Transverse colon (tissue), 4 donors: Measurements from ENCODE around the gene MESD. TPM values are rescaled to one million over a fixed set of nuclear protein-coding genes. Genes with fewer than 3 reads are reported as not detected.

Experiments used
- DNase-seq: peaks from one replicate; pipeline ENCODE4 v3.0.0-alpha.2; 2019
- H3K27ac ChIP-seq, 4 donors: fragments of 200-600 bp; sonication (generic); 2 replicates each; pipeline ENCODE4 v1.5.1; 2016 to 2018; ENCODE audit warnings: inconsistent platforms in 4 of 4
- H3K27me3 ChIP-seq: fragments of 200-600 bp; sonication (generic); 2 replicates; pipeline ENCODE4 v1.5.1; 2017; ENCODE audit warnings: inconsistent platforms
- H3K36me3 ChIP-seq, 4 donors: fragments of 200-600 bp; sonication (generic); 2 replicates each; pipeline ENCODE4 v1.5.1; 2017 to 2019; ENCODE audit warnings: inconsistent platforms in 4 of 4
- H3K4me1 ChIP-seq, 4 donors: fragments of 200-600 bp; sonication (generic); 2 replicates each; pipeline ENCODE4 v1.5.1; 2017 to 2020; ENCODE audit warnings: inconsistent platforms in 4 of 4
- H3K4me3 ChIP-seq, 4 donors: fragments of 200-600 bp; sonication (generic); 1 replicate in 1 of 4; 2 replicates in 3 of 4; pipeline versions ENCODE4 v1.5.1 to v1.6.1; 2017 to 2019; ENCODE audit warnings: inconsistent platforms in 4 of 4
- H3K9me3 ChIP-seq, 2 donors: fragments of 200-600 bp; sonication (generic); 2 replicates each; pipeline ENCODE4 v1.5.1; 2017 to 2019; ENCODE audit warnings: inconsistent platforms in 2 of 2
- CTCF ChIP-seq, 5 experiments: fragments of 200-600 bp in 3 of 5; fragments of 450-650 bp in 2 of 5; sonication (generic) in 3 of 5; IDR thresholded peaks; 1 replicate in 2 of 5; 2 replicates in 3 of 5; pipeline ENCODE4 v1.5.1; 2016 to 2017; ENCODE audit warnings: antibody characterized with exemption in 5 of 5, inconsistent platforms in 3 of 5, mild to moderate bottlenecking in 2 of 5, moderate library complexity in 1 of 5
- EP300 ChIP-seq: sonication (generic); formaldehyde crosslinking; IDR thresholded peaks from one replicate; pipeline ENCODE4 v1.6.1; 2017; ENCODE audit warnings: antibody characterized with exemption, low read depth
- POLR2A ChIP-seq: fragments of 450-650 bp; IDR thresholded peaks from one replicate; pipeline ENCODE4 v1.6.1; 2016; ENCODE audit warnings: antibody characterized with exemption, mild to moderate bottlenecking, moderate library complexity
- POLR2AphosphoS5 ChIP-seq, 3 donors: sonication (generic); formaldehyde crosslinking; IDR thresholded peaks; one replicate each; pipeline ENCODE4 v1.6.1; 2016; ENCODE audit warnings: antibody characterized with exemption in 3 of 3
- WGBS, 2 donors: methylation state at CpG; one replicate each; pipeline ENCODE4 v1.1.5; 2018; ENCODE audit warnings: low coverage in 1 of 2; 5-methylcytosine and 5-hydroxymethylcytosine counted together
- in situ Hi-C, 4 donors: fragments of 200-750 bp; cut with MboI; loops; one replicate each; pipeline versions ENCODE4 v1.15.0 to v1.15.1; 2017; ENCODE audit warnings: low sequenced_read_pairs in 3 of 4, low pct_ligation_motif_present in 1 of 4, low pct_unique_long_range_greater_than_20kb in 1 of 4
- intact Hi-C: fragments of 100-400 bp; cut with DNase I; formaldehyde crosslinking; loops from one replicate; pipeline ENCODE4 v1.15.1; 2023; ENCODE audit warnings: low total_unique reads
- total RNA-seq, 4 donors: library from RNA; depleted of rRNA; stranded (reverse); fragments of >200 nt; gene quantifications; one replicate each; pipeline ENCODE4 v1.1.0, GENCODE V29; 2016

Gene MESD
- total RNA-seq, 4 donors from 2014 or later, result 15.8 to 39.3 (median 19.2) TPM

- H3K27ac ChIP-seq, result peak overlapping the region in 1 of 4 donors; percentile 11
- 43 to 45% methylated on average over 2 of the region's 2 CpGs for WGBS, 2 donors
- in situ Hi-C loops, result no loop called here
Observed at GRCh38 chr15:81033508-81033907, 43.9 kb upstream of the MESD start.

GRCh38 chr15:81032818-81033217 is 43.2 kb upstream of the MESD start:
- 14 to 32% methylated on average over 1 of the region's 1 CpG for WGBS, 2 donors

More at GRCh38 chr15:81033508-81033907, 43.9 kb upstream of the MESD start:
- TF ChIP-seq POLR2A (no peak), EP300 (no peak), CTCF (IDR thresholded peaks at IDR 0.05) (no peak), POLR2AphosphoS5 (IDR thresholded peaks at IDR 0.05) (no peak)
- Histone ChIP-seq H3K4me3 (no peak overlapping the region), H3K36me3 (no peaks in the 10 kb centered on the region), H3K9me3 (no peaks in the 10 kb centered on the region), H3K4me1 (peaks cover 0 to 13% (median 2%) of the 10 kb centered on the region in 4 donors), H3K27me3 (no peaks in the 10 kb centered on the region)
- intact Hi-C loops, result no loop called here
- no peak for DNase-seq

GRCh38 chr15:81032355-81032754 is 42.7 kb upstream of the MESD start:
- intact Hi-C loops (no loop called here), in situ Hi-C loops (no loop called here)
- no peaks in the 10 kb centered on the region for H3K27me3 ChIP-seq
- WGBS, 2 donors, result 27 to 64% methylated on average over 4 of the region's 4 CpGs
- H3K4me1 ChIP-seq, result peaks cover 0 to 13% (median 2%) of the 10 kb centered on the region in 4 donors
- no peaks in the 10 kb centered on the region for H3K9me3 ChIP-seq
- H3K36me3 ChIP-seq, result no peaks in the 10 kb centered on the region
- H3K27ac ChIP-seq, result no peak overlapping the region
- no peak for DNase-seq
- TF ChIP-seq POLR2AphosphoS5 (IDR thresholded peaks at IDR 0.05), result no peak
- no peak for TF ChIP-seq CTCF (IDR thresholded peaks at IDR 0.05)
- no peak for TF ChIP-seq EP300
- no peak for TF ChIP-seq POLR2A
- H3K4me3 ChIP-seq, result no peak overlapping the region

More at GRCh38 chr15:81032818-81033217, 43.2 kb upstream of the MESD start:
- in situ Hi-C loops (no loop called here), intact Hi-C loops (no loop called here)
- DNase-seq, result no peak
- H3K4me3 ChIP-seq, result no peak overlapping the region
- no peaks in the 10 kb centered on the region for H3K9me3 ChIP-seq
- TF ChIP-seq POLR2AphosphoS5 (IDR thresholded peaks at IDR 0.05), result no peak
- TF ChIP-seq POLR2A, result no peak
- no peak for TF ChIP-seq EP300
- TF ChIP-seq CTCF (IDR thresholded peaks at IDR 0.05), result no peak
- no peaks in the 10 kb centered on the region for H3K36me3 ChIP-seq
- no peaks in the 10 kb centered on the region for H3K27me3 ChIP-seq
- H3K27ac ChIP-seq, result no peak overlapping the region
- peaks cover 0 to 13% (median 2%) of the 10 kb centered on the region in 4 donors for H3K4me1 ChIP-seq

- Histone ChIP-seq H3K9me3 (no peaks in the 10 kb centered on the region), H3K4me3 (no peak overlapping the region), H3K4me1 (peaks cover 0 to 13% (median 2%) of the 10 kb centered on the region in 4 donors), H3K27ac (no peak overlapping the region), H3K27me3 (no peaks in the 10 kb centered on the region), H3K36me3 (no peaks in the 10 kb centered on the region)
- TF ChIP-seq EP300 (no peak), CTCF (IDR thresholded peaks at IDR 0.05) (no peak), POLR2AphosphoS5 (IDR thresholded peaks at IDR 0.05) (no peak), POLR2A (no peak)
- WGBS, 2 donors, result 91 to 93% methylated on average over 4 of the region's 4 CpGs
- no peak for DNase-seq
- in situ Hi-C loops (no loop called here), intact Hi-C loops (no loop called here)
Observed at GRCh38 chr15:81031203-81031602, 41.6 kb upstream of the MESD start.
